Breast epithelium (tissue), 3 donors: ENCODE measurements around the gene EGFLAM.

ENCODE experiments used
- CTCF ChIP-seq, 3 donors: fragments of 450-650 bp; IDR thresholded peaks; one replicate each; pipeline ENCODE4 v1.5.1; 2016 to 2017; ENCODE audit warnings: antibody characterized with exemption in 3 of 3, mild to moderate bottlenecking in 3 of 3, moderate library complexity in 3 of 3
- POLR2A ChIP-seq: fragments of 450-650 bp; IDR thresholded peaks from one replicate; pipeline ENCODE4 v1.6.1; 2016; ENCODE audit warnings: antibody characterized with exemption, mild to moderate bottlenecking, moderate library complexity
- POLR2AphosphoS5 ChIP-seq, 3 donors: sonication (generic); formaldehyde crosslinking; IDR thresholded peaks; one replicate each; pipeline ENCODE4 v1.6.1; 2017; ENCODE audit warnings: antibody characterized with exemption in 3 of 3

GRCh38 chr5:38387161-38387560, 128.8 kb downstream of the EGFLAM start:
- no peak for TF ChIP-seq POLR2A
- TF ChIP-seq CTCF (IDR thresholded peaks at IDR 0.05): no peak
- TF ChIP-seq POLR2AphosphoS5 (IDR thresholded peaks at IDR 0.05): no peak
